HEK293 (cell line): ENCODE data around the gene CXorf65.

Experiments used
- HOXC10 ChIP-seq: sonication (generic); formaldehyde crosslinking; IDR thresholded peaks from 2 replicates; pipeline ENCODE4 v1.8.1; 2023; ENCODE audit warnings: mild to moderate bottlenecking, missing genetic modification reagents
- MZF1 ChIP-seq: fragments of 450-650 bp; formaldehyde crosslinking; IDR thresholded peaks from 2 replicates; pipeline ENCODE4 v1.5.1; 2017; ENCODE audit warnings: missing biosample characterization, missing genetic modification characterization, borderline replicate concordance
- SCRT1 ChIP-seq: fragments of 450-650 bp; formaldehyde crosslinking; IDR thresholded peaks from 2 replicates; pipeline ENCODE4 v1.5.1; 2016; ENCODE audit warnings: missing biosample characterization, missing genetic modification characterization, borderline replicate concordance
- SP7 ChIP-seq: fragments of 450-650 bp; formaldehyde crosslinking; IDR thresholded peaks from 2 replicates; pipeline ENCODE4 v1.5.1; 2016; ENCODE audit warnings: missing biosample characterization, missing genetic modification characterization
- ZFP41 ChIP-seq: fragments of 450-650 bp; formaldehyde crosslinking; IDR thresholded peaks from 2 replicates; pipeline ENCODE4 v1.5.1; 2016; ENCODE audit warnings: missing biosample characterization, missing genetic modification characterization, borderline replicate concordance
- ZNF169 ChIP-seq: fragments of 450-650 bp; formaldehyde crosslinking; IDR thresholded peaks from 2 replicates; pipeline ENCODE4 v1.5.1; 2016; ENCODE audit warnings: missing biosample characterization, missing genetic modification characterization
- ZNF214 ChIP-seq: fragments of 450-650 bp; formaldehyde crosslinking; IDR thresholded peaks from 2 replicates; pipeline ENCODE4 v1.5.1; 2017; ENCODE audit warnings: missing biosample characterization, mild to moderate bottlenecking, missing genetic modification characterization, borderline replicate concordance
- ZNF426 ChIP-seq: fragments of 450-650 bp; formaldehyde crosslinking; IDR thresholded peaks from 2 replicates; pipeline ENCODE4 v1.5.1; 2017; ENCODE audit warnings: missing biosample characterization, missing genetic modification characterization, mild to moderate bottlenecking, inconsistent platforms, moderate library complexity
- ZNF548 ChIP-seq: fragments of 450-650 bp; formaldehyde crosslinking; IDR thresholded peaks from 2 replicates; pipeline ENCODE4 v1.5.1; 2016; ENCODE audit warnings: missing biosample characterization, missing genetic modification characterization
- ZNF560 ChIP-seq: fragments of 450-650 bp; formaldehyde crosslinking; IDR thresholded peaks from 2 replicates; pipeline ENCODE4 v1.5.1; 2017; ENCODE audit warnings: missing biosample characterization, missing genetic modification characterization, borderline replicate concordance
- ZNF677 ChIP-seq: fragments of 450-650 bp; IDR thresholded peaks from 2 replicates; pipeline ENCODE4 v1.5.0; 2018; ENCODE audit warnings: missing biosample characterization, mild to moderate bottlenecking, missing genetic modification characterization, moderate library complexity
- ZNF792 ChIP-seq: fragments of 450-650 bp; formaldehyde crosslinking; IDR thresholded peaks from 2 replicates; pipeline ENCODE4 v1.5.1; 2016; ENCODE audit warnings: missing biosample characterization, missing genetic modification characterization
- TF ChIP-seq, protein P1 (sequence below): fragments of 450-650 bp; formaldehyde crosslinking; optimal IDR thresholded peaks from 2 replicates; pipeline ENCODE3; 2016; ENCODE audit warnings: missing biosample characterization, mild to moderate bottlenecking, missing genetic modification characterization
- TF ChIP-seq, protein P2 (sequence below): fragments of 450-650 bp; formaldehyde crosslinking; IDR thresholded peaks from 2 replicates; pipeline ENCODE4 v1.5.1; 2016; ENCODE audit warnings: missing biosample characterization, missing genetic modification characterization
- TF ChIP-seq, protein P3 (sequence below): fragments of 450-650 bp; formaldehyde crosslinking; IDR thresholded peaks from 2 replicates; pipeline ENCODE4 v1.5.1; 2016; ENCODE audit warnings: missing biosample characterization, missing genetic modification characterization
- TF ChIP-seq, protein P4 (sequence below): fragments of 450-650 bp; formaldehyde crosslinking; IDR thresholded peaks from 2 replicates; pipeline ENCODE4 v1.5.1; 2016; ENCODE audit warnings: missing biosample characterization, missing genetic modification characterization
- TF ChIP-seq, protein P5 (sequence below): fragments of 450-650 bp; formaldehyde crosslinking; IDR thresholded peaks from 2 replicates; pipeline ENCODE4 v1.5.1; 2016; ENCODE audit warnings: missing biosample characterization, missing genetic modification characterization, low read depth
- TF ChIP-seq, protein P6 (sequence below): fragments of 450-650 bp; formaldehyde crosslinking; IDR thresholded peaks from 2 replicates; pipeline ENCODE4 v1.5.1; 2016; ENCODE audit warnings: missing biosample characterization, missing genetic modification characterization
- TF ChIP-seq, protein P7 (sequence below): fragments of 450-650 bp; formaldehyde crosslinking; conservative IDR thresholded peaks from 2 replicates; pipeline ENCODE4 v1.5.1; 2016; ENCODE audit warnings: low read depth, missing biosample characterization, missing genetic modification characterization
- TF ChIP-seq, protein P8 (sequence below): fragments of 450-650 bp; formaldehyde crosslinking; IDR thresholded peaks from 2 replicates; pipeline ENCODE4 v1.5.1; 2016; ENCODE audit warnings: missing biosample characterization, missing genetic modification characterization

The CXorf65 gene

DNA sequence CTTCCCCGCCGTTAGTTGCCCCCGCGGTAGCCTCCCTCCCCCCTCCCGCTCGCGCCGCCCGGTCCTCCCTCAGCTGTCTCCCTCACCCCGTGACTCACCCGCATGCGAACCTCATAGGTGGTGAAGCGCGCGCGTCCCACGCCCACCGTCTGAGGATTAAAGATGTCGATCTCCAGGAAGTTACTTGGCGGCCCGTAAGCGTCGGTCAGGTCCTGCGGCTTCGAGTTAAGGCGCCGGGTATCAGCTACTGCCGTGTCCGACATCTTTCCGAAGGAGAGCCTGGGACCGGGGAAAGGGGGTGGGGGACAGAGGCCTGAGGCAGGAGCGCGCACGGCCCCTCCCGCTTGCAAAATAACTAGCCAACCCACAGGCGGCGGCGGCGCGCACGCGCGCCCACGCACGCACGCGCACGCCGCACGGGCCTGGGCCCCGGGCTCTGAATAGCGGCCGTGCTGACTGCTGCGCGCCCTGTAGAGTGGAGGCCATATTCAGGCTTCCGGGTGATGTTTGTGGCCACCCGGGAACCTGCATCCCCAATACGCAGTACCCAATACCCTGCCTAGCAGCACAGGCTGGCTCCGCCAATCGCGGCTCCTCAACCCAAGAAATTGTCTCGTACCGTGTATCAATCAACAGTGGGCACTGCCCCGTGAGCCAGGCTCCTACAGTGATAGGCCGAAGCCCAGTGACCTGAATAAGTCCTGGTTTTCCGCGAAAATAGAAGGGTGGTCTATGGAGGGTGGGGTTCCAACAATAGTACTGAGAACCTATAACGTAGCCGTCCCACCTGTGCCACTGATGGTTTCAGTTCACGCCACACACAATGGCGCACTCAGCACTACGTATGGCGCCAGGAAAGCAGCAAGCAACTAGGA is 38.3 kb downstream of the CXorf65 start, which contains the start of gene SNX12 (continued):
- TF ChIP-seq, protein P1, sequence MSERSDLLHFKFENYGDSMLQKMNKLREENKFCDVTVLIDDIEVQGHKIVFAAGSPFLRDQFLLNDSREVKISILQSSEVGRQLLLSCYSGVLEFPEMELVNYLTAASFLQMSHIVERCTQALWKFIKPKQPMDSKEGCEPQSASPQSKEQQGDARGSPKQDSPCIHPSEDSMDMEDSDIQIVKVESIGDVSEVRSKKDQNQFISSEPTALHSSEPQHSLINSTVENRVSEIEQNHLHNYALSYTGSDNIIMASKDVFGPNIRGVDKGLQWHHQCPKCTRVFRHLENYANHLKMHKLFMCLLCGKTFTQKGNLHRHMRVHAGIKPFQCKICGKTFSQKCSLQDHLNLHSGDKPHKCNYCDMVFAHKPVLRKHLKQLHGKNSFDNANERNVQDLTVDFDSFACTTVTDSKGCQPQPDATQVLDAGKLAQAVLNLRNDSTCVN (tag by site-specific recombination): peak; percentile 92
- TF ChIP-seq, protein P2, sequence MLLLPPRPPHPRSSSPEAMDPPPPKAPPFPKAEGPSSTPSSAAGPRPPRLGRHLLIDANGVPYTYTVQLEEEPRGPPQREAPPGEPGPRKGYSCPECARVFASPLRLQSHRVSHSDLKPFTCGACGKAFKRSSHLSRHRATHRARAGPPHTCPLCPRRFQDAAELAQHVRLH: peak; percentile 60; the same call in 1 of the 2 replicates
- TF ChIP-seq ZNF214 (tag by site-specific recombination) (no peak), ZFP41 (tag by site-specific recombination) (no peak), HOXC10 (0 out of 2 replicates have a peak, but pooled peaks have one; percentile 27), ZNF677 (tag by site-specific recombination) (0 out of 2 replicates have a peak, but pooled peaks have one; percentile 12), ZNF792 (tag by site-specific recombination) (no peak), ZNF560 (tag by site-specific recombination) (no peak), MZF1 (tag by site-specific recombination) (no peak), SCRT1 (tag by site-specific recombination) (no peak; the same call in 1 of the 2 replicates), ZNF169 (tag by site-specific recombination) (no peak), SP7 (tag by site-specific recombination) (no peak; the same call in none of the 2 replicates), ZNF548 (tag by site-specific recombination) (no peak), ZNF426 (tag by site-specific recombination) (no peak)
- TF ChIP-seq, protein P3, sequence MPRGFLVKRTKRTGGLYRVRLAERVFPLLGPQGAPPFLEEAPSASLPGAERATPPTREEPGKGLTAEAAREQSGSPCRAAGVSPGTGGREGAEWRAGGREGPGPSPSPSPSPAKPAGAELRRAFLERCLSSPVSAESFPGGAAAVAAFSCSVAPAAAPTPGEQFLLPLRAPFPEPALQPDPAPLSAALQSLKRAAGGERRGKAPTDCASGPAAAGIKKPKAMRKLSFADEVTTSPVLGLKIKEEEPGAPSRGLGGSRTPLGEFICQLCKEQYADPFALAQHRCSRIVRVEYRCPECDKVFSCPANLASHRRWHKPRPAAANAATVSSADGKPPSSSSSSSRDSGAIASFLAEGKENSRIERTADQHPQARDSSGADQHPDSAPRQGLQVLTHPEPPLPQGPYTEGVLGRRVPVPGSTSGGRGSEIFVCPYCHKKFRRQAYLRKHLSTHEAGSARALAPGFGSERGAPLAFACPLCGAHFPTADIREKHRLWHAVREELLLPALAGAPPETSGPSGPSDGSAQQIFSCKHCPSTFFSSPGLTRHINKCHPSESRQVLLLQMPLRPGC (tag by site-specific recombination): peak; percentile 60
- TF ChIP-seq, protein P4, sequence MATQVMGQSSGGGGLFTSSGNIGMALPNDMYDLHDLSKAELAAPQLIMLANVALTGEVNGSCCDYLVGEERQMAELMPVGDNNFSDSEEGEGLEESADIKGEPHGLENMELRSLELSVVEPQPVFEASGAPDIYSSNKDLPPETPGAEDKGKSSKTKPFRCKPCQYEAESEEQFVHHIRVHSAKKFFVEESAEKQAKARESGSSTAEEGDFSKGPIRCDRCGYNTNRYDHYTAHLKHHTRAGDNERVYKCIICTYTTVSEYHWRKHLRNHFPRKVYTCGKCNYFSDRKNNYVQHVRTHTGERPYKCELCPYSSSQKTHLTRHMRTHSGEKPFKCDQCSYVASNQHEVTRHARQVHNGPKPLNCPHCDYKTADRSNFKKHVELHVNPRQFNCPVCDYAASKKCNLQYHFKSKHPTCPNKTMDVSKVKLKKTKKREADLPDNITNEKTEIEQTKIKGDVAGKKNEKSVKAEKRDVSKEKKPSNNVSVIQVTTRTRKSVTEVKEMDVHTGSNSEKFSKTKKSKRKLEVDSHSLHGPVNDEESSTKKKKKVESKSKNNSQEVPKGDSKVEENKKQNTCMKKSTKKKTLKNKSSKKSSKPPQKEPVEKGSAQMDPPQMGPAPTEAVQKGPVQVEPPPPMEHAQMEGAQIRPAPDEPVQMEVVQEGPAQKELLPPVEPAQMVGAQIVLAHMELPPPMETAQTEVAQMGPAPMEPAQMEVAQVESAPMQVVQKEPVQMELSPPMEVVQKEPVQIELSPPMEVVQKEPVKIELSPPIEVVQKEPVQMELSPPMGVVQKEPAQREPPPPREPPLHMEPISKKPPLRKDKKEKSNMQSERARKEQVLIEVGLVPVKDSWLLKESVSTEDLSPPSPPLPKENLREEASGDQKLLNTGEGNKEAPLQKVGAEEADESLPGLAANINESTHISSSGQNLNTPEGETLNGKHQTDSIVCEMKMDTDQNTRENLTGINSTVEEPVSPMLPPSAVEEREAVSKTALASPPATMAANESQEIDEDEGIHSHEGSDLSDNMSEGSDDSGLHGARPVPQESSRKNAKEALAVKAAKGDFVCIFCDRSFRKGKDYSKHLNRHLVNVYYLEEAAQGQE: no peak
- TF ChIP-seq, protein P5, sequence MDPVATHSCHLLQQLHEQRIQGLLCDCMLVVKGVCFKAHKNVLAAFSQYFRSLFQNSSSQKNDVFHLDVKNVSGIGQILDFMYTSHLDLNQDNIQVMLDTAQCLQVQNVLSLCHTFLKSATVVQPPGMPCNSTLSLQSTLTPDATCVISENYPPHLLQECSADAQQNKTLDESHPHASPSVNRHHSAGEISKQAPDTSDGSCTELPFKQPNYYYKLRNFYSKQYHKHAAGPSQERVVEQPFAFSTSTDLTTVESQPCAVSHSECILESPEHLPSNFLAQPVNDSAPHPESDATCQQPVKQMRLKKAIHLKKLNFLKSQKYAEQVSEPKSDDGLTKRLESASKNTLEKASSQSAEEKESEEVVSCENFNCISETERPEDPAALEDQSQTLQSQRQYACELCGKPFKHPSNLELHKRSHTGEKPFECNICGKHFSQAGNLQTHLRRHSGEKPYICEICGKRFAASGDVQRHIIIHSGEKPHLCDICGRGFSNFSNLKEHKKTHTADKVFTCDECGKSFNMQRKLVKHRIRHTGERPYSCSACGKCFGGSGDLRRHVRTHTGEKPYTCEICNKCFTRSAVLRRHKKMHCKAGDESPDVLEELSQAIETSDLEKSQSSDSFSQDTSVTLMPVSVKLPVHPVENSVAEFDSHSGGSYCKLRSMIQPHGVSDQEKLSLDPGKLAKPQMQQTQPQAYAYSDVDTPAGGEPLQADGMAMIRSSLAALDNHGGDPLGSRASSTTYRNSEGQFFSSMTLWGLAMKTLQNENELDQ (tag by site-specific recombination): no peak
- TF ChIP-seq, protein P6, sequence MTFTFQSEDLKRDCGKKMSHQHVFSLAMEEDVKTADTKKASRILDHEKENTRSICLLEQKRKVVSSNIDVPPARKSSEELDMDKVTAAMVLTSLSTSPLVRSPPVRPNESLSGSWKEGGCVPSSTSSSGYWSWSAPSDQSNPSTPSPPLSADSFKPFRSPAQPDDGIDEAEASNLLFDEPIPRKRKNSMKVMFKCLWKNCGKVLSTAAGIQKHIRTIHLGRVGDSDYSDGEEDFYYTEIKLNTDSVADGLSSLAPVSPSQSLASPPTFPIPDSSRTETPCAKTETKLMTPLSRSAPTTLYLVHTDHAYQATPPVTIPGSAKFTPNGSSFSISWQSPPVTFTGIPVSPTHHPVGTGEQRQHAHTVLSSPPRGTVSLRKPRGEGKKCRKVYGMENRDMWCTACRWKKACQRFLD: 0 out of 2 replicates have a peak, but pooled peaks have one; percentile 55
- TF ChIP-seq, protein P7, sequence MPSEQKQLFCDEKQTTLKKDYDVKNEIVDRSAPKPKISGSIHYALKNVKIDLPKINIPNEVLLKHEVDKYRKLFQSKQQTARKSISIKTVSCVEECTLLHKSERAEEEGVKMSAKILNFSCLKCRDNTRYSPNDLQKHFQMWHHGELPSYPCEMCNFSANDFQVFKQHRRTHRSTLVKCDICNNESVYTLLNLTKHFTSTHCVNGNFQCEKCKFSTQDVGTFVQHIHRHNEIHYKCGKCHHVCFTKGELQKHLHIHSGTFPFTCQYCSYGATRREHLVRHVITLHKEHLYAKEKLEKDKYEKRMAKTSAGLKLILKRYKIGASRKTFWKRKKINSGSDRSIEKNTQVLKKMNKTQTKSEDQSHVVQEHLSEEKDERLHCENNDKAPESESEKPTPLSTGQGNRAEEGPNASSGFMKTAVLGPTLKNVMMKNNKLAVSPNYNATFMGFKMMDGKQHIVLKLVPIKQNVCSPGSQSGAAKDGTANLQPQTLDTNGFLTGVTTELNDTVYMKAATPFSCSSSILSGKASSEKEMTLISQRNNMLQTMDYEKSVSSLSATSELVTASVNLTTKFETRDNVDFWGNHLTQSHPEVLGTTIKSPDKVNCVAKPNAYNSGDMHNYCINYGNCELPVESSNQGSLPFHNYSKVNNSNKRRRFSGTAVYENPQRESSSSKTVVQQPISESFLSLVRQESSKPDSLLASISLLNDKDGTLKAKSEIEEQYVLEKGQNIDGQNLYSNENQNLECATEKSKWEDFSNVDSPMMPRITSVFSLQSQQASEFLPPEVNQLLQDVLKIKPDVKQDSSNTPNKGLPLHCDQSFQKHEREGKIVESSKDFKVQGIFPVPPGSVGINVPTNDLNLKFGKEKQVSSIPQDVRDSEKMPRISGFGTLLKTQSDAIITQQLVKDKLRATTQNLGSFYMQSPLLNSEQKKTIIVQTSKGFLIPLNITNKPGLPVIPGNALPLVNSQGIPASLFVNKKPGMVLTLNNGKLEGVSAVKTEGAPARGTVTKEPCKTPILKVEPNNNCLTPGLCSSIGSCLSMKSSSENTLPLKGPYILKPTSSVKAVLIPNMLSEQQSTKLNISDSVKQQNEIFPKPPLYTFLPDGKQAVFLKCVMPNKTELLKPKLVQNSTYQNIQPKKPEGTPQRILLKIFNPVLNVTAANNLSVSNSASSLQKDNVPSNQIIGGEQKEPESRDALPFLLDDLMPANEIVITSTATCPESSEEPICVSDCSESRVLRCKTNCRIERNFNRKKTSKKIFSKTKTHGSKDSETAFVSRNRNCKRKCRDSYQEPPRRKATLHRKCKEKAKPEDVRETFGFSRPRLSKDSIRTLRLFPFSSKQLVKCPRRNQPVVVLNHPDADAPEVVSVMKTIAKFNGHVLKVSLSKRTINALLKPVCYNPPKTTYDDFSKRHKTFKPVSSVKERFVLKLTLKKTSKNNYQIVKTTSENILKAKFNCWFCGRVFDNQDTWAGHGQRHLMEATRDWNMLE: peak; percentile 50
- TF ChIP-seq, protein P8, sequence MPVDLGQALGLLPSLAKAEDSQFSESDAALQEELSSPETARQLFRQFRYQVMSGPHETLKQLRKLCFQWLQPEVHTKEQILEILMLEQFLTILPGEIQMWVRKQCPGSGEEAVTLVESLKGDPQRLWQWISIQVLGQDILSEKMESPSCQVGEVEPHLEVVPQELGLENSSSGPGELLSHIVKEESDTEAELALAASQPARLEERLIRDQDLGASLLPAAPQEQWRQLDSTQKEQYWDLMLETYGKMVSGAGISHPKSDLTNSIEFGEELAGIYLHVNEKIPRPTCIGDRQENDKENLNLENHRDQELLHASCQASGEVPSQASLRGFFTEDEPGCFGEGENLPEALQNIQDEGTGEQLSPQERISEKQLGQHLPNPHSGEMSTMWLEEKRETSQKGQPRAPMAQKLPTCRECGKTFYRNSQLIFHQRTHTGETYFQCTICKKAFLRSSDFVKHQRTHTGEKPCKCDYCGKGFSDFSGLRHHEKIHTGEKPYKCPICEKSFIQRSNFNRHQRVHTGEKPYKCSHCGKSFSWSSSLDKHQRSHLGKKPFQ (tag by site-specific recombination): no peak
